ENCODE measurements around the gene STYXL1.
"Not testable (repeated sequence)": the region's sequence is repeated elsewhere in the genome, so short reads cannot be mapped to it uniquely, and the experiment has no call there.

The STYXL1 gene

DNA sequence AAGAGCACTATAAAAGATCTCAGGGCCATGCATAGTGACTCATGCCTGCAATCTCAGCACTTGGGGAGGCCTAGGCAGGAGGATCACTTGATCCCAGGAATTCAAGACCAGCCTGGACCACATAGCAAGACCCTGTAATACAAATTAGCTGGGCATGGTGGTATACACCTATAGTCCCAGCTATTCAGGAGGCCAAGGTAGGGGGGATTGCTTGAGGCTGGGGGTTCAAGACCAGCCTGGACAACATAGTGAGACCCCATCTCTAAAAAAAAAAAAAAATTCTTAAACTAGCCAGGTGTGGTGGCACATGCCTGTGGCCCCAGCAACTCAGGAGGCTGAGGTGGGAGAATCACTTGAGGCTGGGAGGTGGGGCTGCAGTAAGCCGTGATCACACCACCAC is 15.8 kb downstream of the STYXL1 start:
- DNase-seq (ENCODE audit: insufficient read length, low spot score) (no peak), FAIRE-seq (no peak)
- no peak for TF ChIP-seq POLR2A (IDR thresholded peaks at IDR 0.05; ENCODE audit: low read depth, low read length)

DNA sequence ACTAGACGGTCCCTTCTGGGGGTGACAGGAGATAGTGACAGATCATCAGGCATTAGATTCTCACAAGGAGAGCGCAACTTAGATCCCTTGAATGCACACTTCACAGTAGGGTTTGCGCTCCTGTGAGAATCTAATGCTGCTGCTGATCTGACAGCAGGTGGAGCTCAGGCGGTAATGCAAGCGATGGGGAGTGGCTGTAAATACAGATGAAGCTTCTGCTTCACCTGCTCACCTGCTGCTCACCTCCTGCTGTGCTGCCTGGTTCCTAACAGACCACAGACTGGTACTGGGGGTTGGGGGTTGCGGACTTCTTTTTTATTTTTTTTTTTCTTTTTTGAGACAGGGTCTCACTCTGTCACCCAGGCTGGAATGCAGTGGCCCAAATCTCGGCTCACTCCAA is 18.1 kb downstream of the STYXL1 start:
- FAIRE-seq; DNase-seq (ENCODE audit: insufficient read length, low spot score): not testable (repeated sequence)

DNA sequence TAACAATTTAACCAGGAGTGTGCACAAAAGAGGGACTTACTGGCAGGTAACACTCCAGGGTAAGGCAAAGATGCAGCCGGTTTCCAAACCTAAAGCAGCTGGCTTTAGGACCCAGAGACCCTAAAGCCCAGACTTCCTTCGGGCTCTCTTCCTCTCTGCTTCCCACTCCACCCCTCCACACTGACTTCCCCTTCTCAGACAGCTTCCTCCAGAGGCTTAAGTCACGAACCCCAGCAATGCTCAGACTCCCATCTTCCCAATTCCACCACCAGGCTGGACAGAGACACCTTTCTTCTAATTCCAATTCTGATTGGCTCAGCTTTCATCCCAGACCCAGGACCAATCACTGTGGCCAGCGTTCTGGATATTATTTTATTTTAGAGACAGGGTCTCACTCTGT is 24.8 kb downstream of the STYXL1 start:
- TF ChIP-seq POLR2A (IDR thresholded peaks at IDR 0.05; ENCODE audit: low read depth, low read length): no peak
- DNase-seq (ENCODE audit: insufficient read length, low spot score): no peak
- no peak for FAIRE-seq

DNA sequence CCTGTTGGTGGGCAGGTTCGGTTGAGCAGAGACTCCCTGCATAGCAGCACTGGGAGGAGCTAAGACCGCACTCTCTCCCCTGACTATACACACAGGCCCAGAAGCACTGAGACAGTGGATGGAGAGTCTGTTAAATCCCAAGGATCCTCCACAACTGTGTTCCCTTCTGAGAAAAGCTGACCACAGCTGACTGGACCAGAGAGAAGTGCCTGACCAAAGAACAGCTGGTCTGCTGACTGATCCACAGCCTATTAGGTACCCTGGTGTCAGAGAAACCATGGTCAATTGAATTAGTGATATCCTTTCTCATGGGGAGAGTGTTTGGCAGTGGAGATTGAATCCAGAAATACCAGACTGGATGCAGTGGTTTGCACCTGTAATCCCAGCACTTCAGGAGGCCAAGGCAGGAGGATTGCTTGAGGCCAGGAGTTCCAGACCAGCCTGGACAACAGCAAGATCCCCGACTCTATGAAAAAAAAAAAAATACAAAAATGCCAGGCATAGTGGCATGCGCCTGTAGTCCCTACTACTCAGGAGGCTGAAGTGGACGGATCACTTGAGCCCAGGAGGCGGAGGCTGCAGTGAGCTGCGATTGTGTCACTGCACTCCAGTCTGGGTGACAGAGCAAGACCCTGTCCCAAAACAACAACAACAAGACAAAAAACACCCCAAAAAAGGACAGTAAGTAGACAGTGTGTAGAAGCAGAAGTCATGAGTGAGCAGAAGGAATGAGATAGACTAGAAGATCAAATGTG is 25.6 kb downstream of the STYXL1 start:
- no peak for DNase-seq (ENCODE audit: insufficient read length, low spot score)
- no peak for TF ChIP-seq POLR2A (IDR thresholded peaks at IDR 0.05; ENCODE audit: low read depth, low read length)
- no peak for FAIRE-seq

DNA sequence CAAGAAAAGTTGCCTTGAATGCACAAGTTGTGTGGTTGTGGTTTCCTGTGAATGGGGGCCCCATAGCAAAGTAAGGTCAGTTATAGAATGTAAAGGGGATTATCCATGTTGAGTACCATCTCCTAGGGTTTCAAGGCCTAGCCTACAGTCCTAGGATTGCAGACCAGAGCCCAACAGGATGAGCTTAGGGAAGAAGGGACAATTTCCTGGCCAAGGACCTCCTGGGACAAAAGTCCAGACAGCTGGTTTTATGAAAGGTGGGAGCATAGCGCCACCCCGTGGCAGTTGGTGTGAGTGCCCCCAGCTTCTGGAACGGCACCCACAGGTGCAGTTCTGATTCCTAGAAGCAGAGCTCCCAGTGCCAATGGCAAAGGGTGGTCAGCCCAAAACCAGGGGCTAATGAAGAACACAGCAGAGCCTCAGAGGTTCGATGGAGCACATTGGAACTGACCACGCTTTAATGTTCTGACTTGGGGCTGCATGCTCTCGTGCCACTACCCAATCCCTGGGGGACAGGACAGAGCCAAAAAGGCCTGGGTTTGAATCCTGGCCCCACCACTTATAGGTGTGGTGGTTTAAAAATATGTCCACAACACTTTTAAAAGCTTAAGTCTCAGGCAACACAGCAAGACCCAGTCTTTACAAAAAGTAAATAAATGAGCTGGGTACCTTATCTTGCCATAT is 27.6 kb downstream of the STYXL1 start:
- FAIRE-seq (no peak), DNase-seq (ENCODE audit: insufficient read length, low spot score) (peak; percentile 75)
- no peak for TF ChIP-seq POLR2A (IDR thresholded peaks at IDR 0.05; ENCODE audit: low read depth, low read length)

DNA sequence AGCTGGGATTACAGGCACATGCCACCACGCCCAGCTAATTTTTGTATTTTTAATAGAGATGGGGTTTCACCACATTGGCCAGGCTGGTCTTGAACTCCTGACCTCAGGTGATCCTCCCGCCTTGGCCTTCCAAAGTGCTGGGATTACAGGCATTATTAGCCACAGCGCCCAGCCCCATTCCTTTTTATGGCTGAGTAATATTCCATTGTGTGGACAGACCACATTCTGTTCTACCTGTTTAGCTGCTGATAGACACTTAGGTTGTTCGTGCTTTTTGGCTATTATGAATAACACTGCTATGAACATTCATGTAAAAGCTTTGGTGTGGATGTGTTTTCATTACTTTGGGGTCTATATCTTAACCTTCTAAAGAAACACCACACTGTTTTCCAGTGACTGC is 29.3 kb downstream of the STYXL1 start:
- not testable (repeated sequence) for FAIRE-seq; DNase-seq (ENCODE audit: insufficient read length, low spot score)

DNA sequence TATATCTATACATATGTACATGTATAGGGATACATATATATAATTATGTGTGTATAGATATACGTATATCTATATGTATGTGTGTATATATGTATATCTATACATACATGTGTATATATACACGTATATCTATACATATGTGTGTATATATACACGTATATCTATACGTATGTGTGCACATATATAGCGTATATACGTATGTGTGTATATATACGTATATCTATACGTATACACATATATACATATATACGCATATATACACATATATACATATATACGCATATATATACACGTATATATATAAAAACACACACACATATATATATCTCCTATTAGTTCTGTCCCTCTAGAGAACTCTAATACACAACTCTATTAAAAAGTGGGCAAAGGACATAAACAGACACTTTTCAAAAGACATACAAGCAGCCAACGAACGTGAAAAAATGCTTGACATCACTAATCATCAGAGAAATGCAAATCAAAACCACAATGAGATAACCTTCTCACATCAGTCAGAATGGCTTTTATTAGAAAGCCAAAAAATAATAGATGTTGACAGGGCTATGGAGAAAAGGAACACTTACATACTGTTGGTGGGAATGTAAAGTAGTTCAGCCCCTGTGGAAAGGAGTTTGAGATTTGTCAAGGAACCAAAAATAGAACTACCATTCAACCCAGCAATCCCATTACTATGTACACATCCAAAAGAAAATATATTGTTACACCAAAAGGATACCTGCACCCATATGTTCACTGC is 31.4 kb downstream of the STYXL1 start:
- TF ChIP-seq POLR2A (IDR thresholded peaks at IDR 0.05; ENCODE audit: low read depth, low read length): no peak
- no peak for FAIRE-seq
- DNase-seq (ENCODE audit: insufficient read length, low spot score): no peak

DNA sequence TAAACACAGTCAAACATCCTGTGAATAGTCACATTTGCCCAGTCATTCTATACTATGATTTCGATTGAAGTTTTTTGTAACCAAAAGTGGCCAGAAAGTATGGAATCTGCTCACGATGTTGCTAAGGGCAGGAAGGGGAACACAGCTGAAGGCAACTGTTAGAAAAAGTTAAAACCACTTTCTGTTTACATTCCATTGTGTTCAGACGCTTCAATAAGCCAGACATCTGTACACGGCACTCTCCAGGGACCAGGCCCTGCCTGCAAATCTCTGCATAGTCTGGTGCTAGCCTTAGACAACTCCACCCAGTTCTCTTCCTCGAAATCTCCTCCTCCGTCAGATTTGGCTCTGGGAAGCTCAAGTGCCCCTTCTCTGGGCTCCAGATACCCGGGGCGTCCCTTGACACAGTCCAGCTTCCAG is 36.3 kb downstream of the STYXL1 start:
- TF ChIP-seq POLR2A (IDR thresholded peaks at IDR 0.05; ENCODE audit: low read depth, low read length): no peak
- DNase-seq (ENCODE audit: insufficient read length, low spot score): no peak
- no peak for FAIRE-seq

DNA sequence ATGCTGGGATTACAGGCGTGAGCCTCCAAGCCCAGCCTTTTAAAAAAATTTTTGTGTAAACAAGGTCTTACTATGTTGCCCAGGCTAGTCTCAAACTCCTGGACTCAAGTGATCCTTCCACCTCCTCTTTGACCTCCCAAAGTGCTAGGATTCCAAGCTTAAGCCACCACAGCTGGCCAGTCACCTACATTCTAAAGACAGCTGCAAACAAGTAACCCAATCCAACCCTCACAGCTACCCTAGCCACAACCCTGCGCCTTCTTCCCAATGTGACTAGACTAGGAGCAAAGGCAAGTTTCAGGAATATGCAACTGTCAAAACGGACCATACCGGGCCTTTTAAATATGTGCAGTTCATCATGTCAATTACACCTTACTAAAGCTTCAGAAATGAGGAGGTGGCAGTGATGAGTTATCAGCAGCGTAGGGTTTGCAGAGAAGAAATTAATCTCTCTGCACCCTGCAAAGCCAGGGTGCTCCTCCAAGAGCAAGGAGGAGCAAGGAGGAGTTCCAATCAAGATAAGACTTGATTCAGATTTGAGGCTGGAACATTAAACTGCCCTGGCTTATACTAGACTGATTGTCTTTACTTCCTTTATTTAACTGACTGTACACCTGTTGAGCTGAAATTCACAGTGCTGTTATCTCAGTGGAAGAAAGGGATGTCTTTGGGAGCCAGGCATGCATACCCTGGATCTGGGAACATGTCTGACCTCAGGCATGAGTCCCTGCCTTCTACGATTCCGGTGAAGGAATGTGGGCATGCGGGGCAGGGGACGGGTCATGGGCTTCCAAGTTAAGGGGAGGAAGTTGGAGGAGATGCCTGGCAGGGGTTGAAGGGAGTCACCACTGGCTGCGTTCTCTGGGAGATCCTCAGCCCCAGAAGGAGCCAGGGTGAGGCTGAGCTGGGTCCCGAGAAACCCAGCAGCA is 37.9 kb downstream of the STYXL1 start:
- TF ChIP-seq POLR2A (IDR thresholded peaks at IDR 0.05; ENCODE audit: low read depth, low read length): no peak
- DNase-seq (ENCODE audit: insufficient read length, low spot score) (no peak), FAIRE-seq (no peak)

DNA sequence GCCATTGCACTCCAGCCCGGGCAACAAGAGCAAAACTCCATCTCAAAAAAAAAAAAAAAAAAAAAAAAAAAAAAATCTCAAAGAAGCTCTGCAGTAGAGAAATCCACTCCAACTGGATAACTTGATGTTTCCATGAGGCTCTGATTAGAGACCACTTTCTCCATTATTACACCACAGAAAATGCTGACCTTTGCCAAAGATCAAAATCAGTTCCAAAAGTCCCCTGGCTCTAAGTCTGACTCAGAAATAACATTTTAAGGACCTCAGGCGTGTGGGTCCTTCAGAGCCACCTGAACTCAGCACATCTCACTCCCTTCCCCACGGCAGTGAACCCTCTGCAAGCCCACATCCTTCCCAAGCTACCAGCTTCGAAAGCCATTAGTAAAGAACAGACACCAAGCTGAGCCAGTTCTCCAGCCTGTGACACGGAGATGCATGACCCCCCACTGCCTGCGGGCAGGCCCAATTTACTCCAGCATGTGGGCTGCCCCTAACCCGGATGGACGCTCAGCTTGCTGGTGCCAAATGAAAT is 39.6 kb downstream of the STYXL1 start:
- no peak for FAIRE-seq

DNA sequence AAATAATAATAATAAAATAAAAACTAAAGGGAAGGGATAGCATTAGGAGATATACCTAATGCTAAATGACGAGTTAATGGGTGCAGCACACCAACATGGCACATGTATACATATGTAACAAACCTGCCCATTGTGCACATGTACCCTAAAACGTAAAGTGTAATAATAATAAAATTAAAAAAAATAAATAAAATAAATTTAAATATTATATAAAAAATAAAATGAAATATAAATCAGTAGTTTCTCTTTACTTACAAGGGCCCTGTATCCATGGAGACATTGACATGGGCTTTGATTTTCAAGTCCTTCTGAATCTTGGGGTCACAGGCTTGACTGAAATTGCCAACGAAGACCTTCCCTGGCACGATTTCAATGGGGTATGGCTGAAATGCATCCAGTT is 42.8 kb downstream of the STYXL1 start:
- FAIRE-seq; DNase-seq (ENCODE audit: insufficient read length, low spot score): not testable (repeated sequence)

More for the DNA sequence above, 39.6 kb downstream of the STYXL1 start:
- no peak for TF ChIP-seq POLR2A (IDR thresholded peaks at IDR 0.05; ENCODE audit: low read depth, low read length)
- no peak for DNase-seq (ENCODE audit: insufficient read length, low spot score)

DNA sequence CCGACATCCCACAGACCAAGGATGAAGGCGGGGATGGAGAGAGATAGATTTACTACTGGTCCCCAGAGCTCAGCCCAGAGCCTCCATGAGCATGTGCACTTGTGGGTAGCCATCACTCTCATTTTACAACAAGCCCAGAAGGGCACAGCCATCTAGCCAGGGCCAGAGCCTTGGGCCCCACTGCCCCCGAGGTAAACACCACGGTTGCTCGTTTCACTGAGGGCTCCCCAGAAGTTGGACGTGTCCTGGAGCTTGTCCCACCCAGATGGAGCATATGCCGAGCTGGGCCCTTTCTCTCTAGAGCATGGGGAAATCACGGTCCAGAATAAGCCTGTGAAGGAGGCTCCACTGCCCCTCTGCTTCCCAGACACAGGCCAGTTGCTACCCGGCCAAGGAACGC is 44.4 kb downstream of the STYXL1 start:
- DNase-seq (ENCODE audit: insufficient read length, low spot score) (no peak), FAIRE-seq (no peak)
- TF ChIP-seq POLR2A (IDR thresholded peaks at IDR 0.05; ENCODE audit: low read depth, low read length): no peak

DNA sequence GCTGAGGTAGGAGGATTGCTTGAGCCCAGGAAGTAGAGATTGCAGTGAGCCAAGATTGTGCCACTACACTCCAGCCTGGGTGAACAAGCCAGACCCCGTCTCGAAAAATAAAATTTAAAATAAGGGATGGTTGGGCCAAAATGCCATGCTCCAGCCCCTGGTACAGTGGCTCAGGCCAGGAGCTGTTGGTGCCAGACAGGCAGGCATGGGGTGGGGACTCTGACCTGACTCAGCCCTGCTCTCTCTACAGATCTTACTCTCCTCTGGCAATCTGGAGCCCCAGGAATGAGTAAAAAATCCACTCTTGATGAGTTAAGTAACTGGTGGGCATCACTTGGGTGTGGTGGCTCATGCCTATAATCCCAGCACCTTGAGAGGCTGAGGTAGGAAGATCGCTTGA is 45.0 kb downstream of the STYXL1 start:
- no peak for DNase-seq (ENCODE audit: insufficient read length, low spot score)
- no peak for TF ChIP-seq POLR2A (IDR thresholded peaks at IDR 0.05; ENCODE audit: low read depth, low read length)
- no peak for FAIRE-seq
